HepG2 (cell line): ENCODE data around the gene TBX6. TPM values are rescaled to one million over a fixed set of nuclear protein-coding genes. Genes with fewer than 3 reads are reported as not detected.
A peak's percentile ranks its signal among the peaks of the same experiment; 100 is the strongest.

Experiments
- ATF7-NPFF ChIP-seq: sonication (generic); formaldehyde crosslinking; IDR thresholded peaks from 2 replicates; pipeline ENCODE4 v1.8.1; 2023; ENCODE audit warnings: mild to moderate bottlenecking, low read depth, missing genetic modification reagents, moderate library complexity
- EEA1 ChIP-seq: sonication (generic); formaldehyde crosslinking; IDR thresholded peaks from 2 replicates; pipeline ENCODE4 v1.5.1; 2020; ENCODE audit warnings: mild to moderate bottlenecking, missing genetic modification reagents, borderline replicate concordance
- MED13 ChIP-seq: sonication (generic); formaldehyde crosslinking; IDR thresholded peaks from 2 replicates; pipeline ENCODE4 v1.5.0; 2020; ENCODE audit warnings: missing genetic modification reagents
- MIER2 ChIP-seq: IDR thresholded peaks from 2 replicates; pipeline ENCODE4 v1.6.1; 2016; ENCODE audit warnings: missing biosample characterization, missing genetic modification reagents
- RAD51 ChIP-seq: fragments of 450-650 bp; IDR thresholded peaks from 2 replicates; pipeline ENCODE4 v1.6.1; 2016; ENCODE audit warnings: borderline replicate concordance
- RBAK ChIP-seq: sonication (generic); formaldehyde crosslinking; IDR thresholded peaks from 2 replicates; pipeline ENCODE4 v1.5.1; 2020; ENCODE audit warnings: mild to moderate bottlenecking, missing genetic modification reagents
- SRSF1 ChIP-seq: fragments of 200-400 bp; formaldehyde crosslinking; optimal IDR thresholded peaks from 2 replicates; pipeline ENCODE3; 2017; ENCODE audit warnings: mild to moderate bottlenecking, low read depth, low read length, moderate library complexity
- SRY ChIP-seq: sonication (generic); formaldehyde crosslinking; IDR thresholded peaks from 2 replicates; pipeline ENCODE4 v1.8.0; 2022; ENCODE audit warnings: mild to moderate bottlenecking, missing genetic modification reagents
- ZBTB20 ChIP-seq: sonication (generic); formaldehyde crosslinking; IDR thresholded peaks from 2 replicates; pipeline ENCODE4 v1.8.1; 2023; ENCODE audit warnings: missing genetic modification reagents, low read depth, mild to moderate bottlenecking, borderline replicate concordance
- ZFYVE20 ChIP-seq: sonication (generic); formaldehyde crosslinking; IDR thresholded peaks from 2 replicates; pipeline ENCODE4 v1.8.0; 2023; ENCODE audit warnings: low read depth, mild to moderate bottlenecking, moderate library complexity, missing genetic modification reagents, borderline replicate concordance
- ZNF354B ChIP-seq: sonication (generic); formaldehyde crosslinking; IDR thresholded peaks from 2 replicates; pipeline ENCODE4 v1.8.0; 2022; ENCODE audit warnings: mild to moderate bottlenecking, missing genetic modification reagents
- ZNF652 ChIP-seq: IDR thresholded peaks from 2 replicates; pipeline ENCODE4 v1.6.1; 2016; ENCODE audit warnings: low read depth, borderline replicate concordance
- ZSCAN29 ChIP-seq: sonication (generic); formaldehyde crosslinking; conservative IDR thresholded peaks from 2 replicates; pipeline ENCODE4 v1.4.0; 2020; ENCODE audit warnings: mild to moderate bottlenecking, missing genetic modification reagents
- ZSCAN9 ChIP-seq: IDR thresholded peaks from 2 replicates; pipeline ENCODE4 v1.6.1; 2016; ENCODE audit warnings: borderline replicate concordance
- polyA plus RNA-seq, 8 experiments: library from polyadenylated mRNA; depleted of rRNA in 3 of 8; stranded (reverse) in 7 of 8; unstranded in 1 of 8; fragments of >200 nt; fragmentation: Illumina TruSeq in 4 of 8; extraction: Trizol in 4 of 8; gene quantifications; 2 replicates each; pipeline versions ENCODE4 v1.2.1 to v1.2.3, GENCODE V29; 2011 to 2016; ENCODE audit warnings: low read depth in 4 of 8, missing spikeins in 1 of 8, mixed read lengths in 1 of 8; ENCODE audit not compliant: insufficient read depth in 1 of 8
- total RNA-seq, 5 experiments: library from RNA; depleted of rRNA; stranded (reverse); fragments of >200 nt; fragmentation: Illumina TruSeq; extraction: Trizol; gene quantifications; 2 replicates each; pipeline ENCODE4 v1.2.3, GENCODE V29; 2016; ENCODE audit warnings: low read depth in 1 of 5
- TF ChIP-seq, protein P1 (sequence below): sonication (generic); formaldehyde crosslinking; IDR thresholded peaks from 2 replicates; pipeline ENCODE4 v1.5.0; 2020; ENCODE audit warnings: mild to moderate bottlenecking, missing genetic modification reagents, borderline replicate concordance
- TF ChIP-seq, protein P2 (sequence below): IDR thresholded peaks from 2 replicates; pipeline ENCODE4 v1.6.1; 2018; ENCODE audit warnings: missing genetic modification reagents
- TF ChIP-seq, protein P3 (sequence below): IDR thresholded peaks from 2 replicates; pipeline ENCODE4 v1.6.1; 2016; ENCODE audit warnings: missing biosample characterization, missing genetic modification reagents, low read depth
- TF ChIP-seq, protein P4 (sequence below): sonication (generic); formaldehyde crosslinking; IDR thresholded peaks from 2 replicates; pipeline ENCODE4 v1.5.0; 2020; ENCODE audit warnings: missing genetic modification reagents, mild to moderate bottlenecking, borderline replicate concordance

The TBX6 gene
- total and polyA plus RNA-seq, 2 of the 13 experiments (the other 11 are each of a cell fraction or from before 2014, with no cell fraction given) = 0.24 to 0.42 TPM

DNA sequence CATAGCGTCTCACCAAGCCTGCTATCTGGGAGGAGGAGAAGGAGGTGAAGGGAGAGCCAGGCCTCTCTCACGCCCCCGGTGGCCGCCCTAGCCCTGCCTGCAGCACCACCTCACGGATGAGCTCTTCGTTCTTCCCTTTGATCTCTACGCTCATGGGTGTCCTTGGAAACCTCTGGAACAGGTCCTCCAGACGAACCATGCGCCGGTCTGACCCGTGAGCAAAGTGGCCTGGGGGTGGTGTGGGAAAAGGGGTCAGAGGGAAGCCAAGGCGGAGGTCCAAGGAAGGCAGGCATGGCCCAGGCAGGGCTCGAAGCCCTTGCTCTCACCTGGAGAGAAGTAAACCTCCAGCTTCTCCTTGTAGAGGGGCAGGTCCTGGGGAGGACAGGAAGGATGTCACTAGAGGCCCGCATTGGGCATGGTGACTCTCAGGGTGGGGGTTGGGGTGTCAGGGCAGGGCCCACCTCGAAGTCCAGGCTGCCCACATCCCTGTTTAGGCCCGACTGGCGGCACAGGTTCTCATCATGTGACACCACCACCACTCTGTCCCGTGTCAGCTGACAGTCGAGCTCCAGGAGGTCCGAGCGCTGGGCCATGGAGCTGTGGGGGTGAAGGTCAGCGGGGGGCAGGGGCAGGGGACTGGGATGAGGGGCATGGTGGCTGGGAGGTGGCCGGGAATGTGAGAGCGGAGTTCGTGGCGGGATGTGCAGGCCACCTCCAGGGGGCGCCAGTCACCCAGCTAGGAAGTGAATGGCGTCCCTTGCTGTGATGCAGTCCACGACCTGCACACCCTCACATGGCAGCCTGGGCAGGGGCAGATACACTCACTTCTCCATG, 20.7 kb upstream of the TBX6 start (continued):
- TF ChIP-seq, protein P1, sequence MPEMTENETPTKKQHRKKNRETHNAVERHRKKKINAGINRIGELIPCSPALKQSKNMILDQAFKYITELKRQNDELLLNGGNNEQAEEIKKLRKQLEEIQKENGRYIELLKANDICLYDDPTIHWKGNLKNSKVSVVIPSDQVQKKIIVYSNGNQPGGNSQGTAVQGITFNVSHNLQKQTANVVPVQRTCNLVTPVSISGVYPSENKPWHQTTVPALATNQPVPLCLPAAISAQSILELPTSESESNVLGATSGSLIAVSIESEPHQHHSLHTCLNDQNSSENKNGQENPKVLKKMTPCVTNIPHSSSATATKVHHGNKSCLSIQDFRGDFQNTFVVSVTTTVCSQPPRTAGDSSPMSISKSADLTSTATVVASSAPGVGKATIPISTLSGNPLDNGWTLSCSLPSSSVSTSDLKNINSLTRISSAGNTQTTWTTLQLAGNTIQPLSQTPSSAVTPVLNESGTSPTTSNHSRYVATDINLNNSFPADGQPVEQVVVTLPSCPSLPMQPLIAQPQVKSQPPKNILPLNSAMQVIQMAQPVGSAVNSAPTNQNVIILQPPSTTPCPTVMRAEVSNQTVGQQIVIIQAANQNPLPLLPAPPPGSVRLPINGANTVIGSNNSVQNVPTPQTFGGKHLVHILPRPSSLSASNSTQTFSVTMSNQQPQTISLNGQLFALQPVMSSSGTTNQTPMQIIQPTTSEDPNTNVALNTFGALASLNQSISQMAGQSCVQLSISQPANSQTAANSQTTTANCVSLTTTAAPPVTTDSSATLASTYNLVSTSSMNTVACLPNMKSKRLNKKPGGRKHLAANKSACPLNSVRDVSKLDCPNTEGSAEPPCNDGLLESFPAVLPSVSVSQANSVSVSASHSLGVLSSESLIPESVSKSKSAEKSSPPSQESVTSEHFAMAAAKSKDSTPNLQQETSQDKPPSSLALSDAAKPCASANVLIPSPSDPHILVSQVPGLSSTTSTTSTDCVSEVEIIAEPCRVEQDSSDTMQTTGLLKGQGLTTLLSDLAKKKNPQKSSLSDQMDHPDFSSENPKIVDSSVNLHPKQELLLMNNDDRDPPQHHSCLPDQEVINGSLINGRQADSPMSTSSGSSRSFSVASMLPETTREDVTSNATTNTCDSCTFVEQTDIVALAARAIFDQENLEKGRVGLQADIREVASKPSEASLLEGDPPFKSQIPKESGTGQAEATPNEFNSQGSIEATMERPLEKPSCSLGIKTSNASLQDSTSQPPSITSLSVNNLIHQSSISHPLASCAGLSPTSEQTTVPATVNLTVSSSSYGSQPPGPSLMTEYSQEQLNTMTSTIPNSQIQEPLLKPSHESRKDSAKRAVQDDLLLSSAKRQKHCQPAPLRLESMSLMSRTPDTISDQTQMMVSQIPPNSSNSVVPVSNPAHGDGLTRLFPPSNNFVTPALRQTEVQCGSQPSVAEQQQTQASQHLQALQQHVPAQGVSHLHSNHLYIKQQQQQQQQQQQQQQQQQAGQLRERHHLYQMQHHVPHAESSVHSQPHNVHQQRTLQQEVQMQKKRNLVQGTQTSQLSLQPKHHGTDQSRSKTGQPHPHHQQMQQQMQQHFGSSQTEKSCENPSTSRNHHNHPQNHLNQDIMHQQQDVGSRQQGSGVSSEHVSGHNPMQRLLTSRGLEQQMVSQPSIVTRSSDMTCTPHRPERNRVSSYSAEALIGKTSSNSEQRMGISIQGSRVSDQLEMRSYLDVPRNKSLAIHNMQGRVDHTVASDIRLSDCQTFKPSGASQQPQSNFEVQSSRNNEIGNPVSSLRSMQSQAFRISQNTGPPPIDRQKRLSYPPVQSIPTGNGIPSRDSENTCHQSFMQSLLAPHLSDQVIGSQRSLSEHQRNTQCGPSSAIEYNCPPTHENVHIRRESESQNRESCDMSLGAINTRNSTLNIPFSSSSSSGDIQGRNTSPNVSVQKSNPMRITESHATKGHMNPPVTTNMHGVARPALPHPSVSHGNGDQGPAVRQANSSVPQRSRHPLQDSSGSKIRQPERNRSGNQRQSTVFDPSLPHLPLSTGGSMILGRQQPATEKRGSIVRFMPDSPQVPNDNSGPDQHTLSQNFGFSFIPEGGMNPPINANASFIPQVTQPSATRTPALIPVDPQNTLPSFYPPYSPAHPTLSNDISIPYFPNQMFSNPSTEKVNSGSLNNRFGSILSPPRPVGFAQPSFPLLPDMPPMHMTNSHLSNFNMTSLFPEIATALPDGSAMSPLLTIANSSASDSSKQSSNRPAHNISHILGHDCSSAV (CRISPR knock-in tag) = no peak
- TF ChIP-seq, protein P2, sequence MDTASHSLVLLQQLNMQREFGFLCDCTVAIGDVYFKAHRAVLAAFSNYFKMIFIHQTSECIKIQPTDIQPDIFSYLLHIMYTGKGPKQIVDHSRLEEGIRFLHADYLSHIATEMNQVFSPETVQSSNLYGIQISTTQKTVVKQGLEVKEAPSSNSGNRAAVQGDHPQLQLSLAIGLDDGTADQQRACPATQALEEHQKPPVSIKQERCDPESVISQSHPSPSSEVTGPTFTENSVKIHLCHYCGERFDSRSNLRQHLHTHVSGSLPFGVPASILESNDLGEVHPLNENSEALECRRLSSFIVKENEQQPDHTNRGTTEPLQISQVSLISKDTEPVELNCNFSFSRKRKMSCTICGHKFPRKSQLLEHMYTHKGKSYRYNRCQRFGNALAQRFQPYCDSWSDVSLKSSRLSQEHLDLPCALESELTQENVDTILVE = no peak
- TF ChIP-seq ZNF354B (CRISPR knock-in tag) (0 out of 2 replicates have a peak, but pooled peaks have one; percentile 63), ZFYVE20 (CRISPR knock-in tag) (no peak), SRSF1 (no peak), ATF7-NPFF (CRISPR knock-in tag) (peak; percentile 95), ZSCAN9 (CRISPR knock-in tag) (no peak), EEA1 (CRISPR knock-in tag) (0 out of 2 replicates have a peak, but pooled peaks have one; percentile 22), SRY (peak; percentile 68; the same call in 1 of the 2 replicates), ZBTB20 (CRISPR knock-in tag) (peak; percentile 74; the same call in 1 of the 2 replicates), ZSCAN29 (no peak), ZNF652 (CRISPR knock-in tag) (no peak), RAD51 (peak; percentile 84), MIER2 (CRISPR knock-in tag) (no peak), MED13 (CRISPR knock-in tag) (no peak), RBAK (CRISPR knock-in tag) (no peak)
- TF ChIP-seq, protein P3, sequence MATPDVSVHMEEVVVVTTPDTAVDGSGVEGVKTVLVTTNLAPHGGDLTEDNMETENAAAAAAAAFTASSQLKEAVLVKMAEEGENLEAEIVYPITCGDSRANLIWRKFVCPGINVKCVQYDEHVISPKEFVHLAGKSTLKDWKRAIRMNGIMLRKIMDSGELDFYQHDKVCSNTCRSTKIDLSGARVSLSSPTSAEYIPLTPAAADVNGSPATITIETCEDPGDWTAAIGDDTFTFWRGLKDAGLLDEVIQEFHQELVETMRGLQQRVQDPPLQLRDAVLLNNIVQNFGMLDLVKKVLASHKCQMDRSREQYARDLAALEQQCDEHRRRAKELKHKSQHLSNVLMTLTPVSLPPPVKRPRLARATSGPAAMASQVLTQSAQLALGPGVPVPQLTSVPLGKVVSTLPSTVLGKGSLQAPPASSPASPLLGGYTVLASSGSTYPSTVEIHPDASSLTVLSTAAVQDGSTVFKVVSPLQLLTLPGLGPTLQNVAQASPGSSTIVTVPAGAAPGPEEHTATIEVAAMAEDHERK (CRISPR knock-in tag) = no peak
- TF ChIP-seq, protein P4, sequence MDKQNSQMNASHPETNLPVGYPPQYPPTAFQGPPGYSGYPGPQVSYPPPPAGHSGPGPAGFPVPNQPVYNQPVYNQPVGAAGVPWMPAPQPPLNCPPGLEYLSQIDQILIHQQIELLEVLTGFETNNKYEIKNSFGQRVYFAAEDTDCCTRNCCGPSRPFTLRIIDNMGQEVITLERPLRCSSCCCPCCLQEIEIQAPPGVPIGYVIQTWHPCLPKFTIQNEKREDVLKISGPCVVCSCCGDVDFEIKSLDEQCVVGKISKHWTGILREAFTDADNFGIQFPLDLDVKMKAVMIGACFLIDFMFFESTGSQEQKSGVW (CRISPR knock-in tag) = no peak
